ENCODE measurements around the gene PRMT2.

- TF ChIP-seq CTCF (conservative IDR thresholded peaks at IDR 0.05; ENCODE audit: low read depth in 2 of 2) (no peak), EZH2 (IDR thresholded peaks at IDR 0.05; ENCODE audit: low read depth, unreplicated experiment) (no peak), REST (IDR thresholded peaks at IDR 0.05; ENCODE audit: unreplicated experiment) (no peak), POLR2AphosphoS5 (IDR thresholded peaks at IDR 0.05; ENCODE audit: low read depth) (no peak), EZH2phosphoT487 (IDR thresholded peaks at IDR 0.05; ENCODE audit: unreplicated experiment) (no peak), ZNF462 (CRISPR knock-in tag; IDR thresholded peaks at IDR 0.05) (no peak), JUNB (IDR thresholded peaks at IDR 0.05; ENCODE audit: unreplicated experiment) (no peak), CREB1 (CRISPR knock-in tag; IDR thresholded peaks at IDR 0.05; ENCODE audit: low read depth) (no peak), ZNF331 (CRISPR knock-in tag; IDR thresholded peaks at IDR 0.05; ENCODE audit: low read depth) (no peak), ETS1 (IDR thresholded peaks at IDR 0.05) (no peak), ZNF114 (CRISPR knock-in tag; IDR thresholded peaks at IDR 0.05) (no peak), STAT1 (IDR thresholded peaks at IDR 0.05; ENCODE audit: unreplicated experiment) (no peak), NANOG (IDR thresholded peaks at IDR 0.05; ENCODE audit: borderline replicate concordance) (no peak)
Observed at GRCh38 chr21:46651121-46651520, 15.6 kb downstream of the PRMT2 start.

Data from GM23338 (cell line).